Gastroesophageal sphincter (tissue), 3 donors: ENCODE measurements around the gene KRT3.

ENCODE experiments used
- CTCF ChIP-seq, 4 experiments: fragments of 200-600 bp in 2 of 4; fragments of 450-650 bp in 2 of 4; sonication (generic) in 1 of 4; IDR thresholded peaks; one replicate each; pipeline ENCODE4 v1.5.1; 2017 to 2019; ENCODE audit warnings: antibody characterized with exemption in 4 of 4, mild to moderate bottlenecking in 2 of 4, moderate library complexity in 2 of 4
- EP300 ChIP-seq: sonication (generic); formaldehyde crosslinking; IDR thresholded peaks from one replicate; pipeline ENCODE4 v1.6.1; 2017; ENCODE audit warnings: antibody characterized with exemption, mild to moderate bottlenecking
- POLR2A ChIP-seq, 2 donors: fragments of 450-650 bp; IDR thresholded peaks; one replicate each; pipeline ENCODE4 v1.6.1; 2017; ENCODE audit warnings: antibody characterized with exemption in 2 of 2, mild to moderate bottlenecking in 2 of 2, moderate library complexity in 1 of 2

DNA sequence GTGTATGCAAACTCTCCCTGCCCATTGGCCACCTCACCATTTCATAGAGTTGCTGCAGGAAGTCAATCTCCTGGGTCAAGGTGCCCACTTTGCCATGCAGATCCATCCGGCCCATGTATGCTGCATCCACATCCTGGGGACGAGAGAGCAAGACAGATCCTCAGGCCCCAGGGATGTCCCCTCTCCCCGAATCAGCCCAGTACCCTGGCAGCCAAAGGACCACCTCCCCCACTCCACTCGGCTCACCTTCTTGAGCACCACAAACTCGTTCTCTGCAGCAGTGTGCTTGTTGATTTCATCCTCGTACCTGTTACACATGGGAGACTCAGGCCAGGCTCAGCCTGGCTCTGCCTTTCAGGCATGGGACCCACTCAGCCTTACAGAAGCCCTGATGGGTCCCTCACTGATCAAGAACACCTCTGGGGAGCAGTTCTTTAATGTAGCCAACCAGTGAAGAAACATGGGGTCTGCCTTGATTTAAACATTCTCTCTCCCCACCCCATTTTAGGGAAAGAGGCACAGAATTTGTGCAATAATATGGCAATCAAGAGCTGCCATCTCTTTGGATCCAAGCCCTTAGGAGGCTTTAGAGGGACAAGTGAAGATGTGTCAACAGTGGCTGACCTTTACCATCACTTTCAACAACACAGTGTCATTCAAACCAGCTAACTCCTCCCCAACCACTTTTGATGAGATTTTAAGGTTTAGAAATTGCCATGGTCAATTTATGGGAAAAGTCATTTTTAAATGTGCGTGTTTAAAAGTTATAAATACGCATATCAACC is 34.3 kb upstream of the KRT3 start:
- TF ChIP-seq EP300, result no peak
- TF ChIP-seq CTCF (IDR thresholded peaks at IDR 0.05), result no peak
- TF ChIP-seq POLR2A (IDR thresholded peaks at IDR 0.05), result no peak
